Effector memory CD8-positive, alpha-beta T cell (primary cell): ENCODE data around the gene KRT35.
A peak's percentile ranks its signal among the peaks of the same experiment; 100 is the strongest.
"Not testable (repeated sequence)": the region's sequence is repeated elsewhere in the genome, so short reads cannot be mapped to it uniquely, and the experiment has no call there.

ENCODE experiments used
- ATAC-seq: fragments of 150-1000 bp; cut with Tn5 transposase; replicated peaks from 2 replicates; pipeline ENCODE4 v1.10.0; 2021; ENCODE audit warnings: mild to moderate bottlenecking, moderate library complexity
- DNase-seq, 3 experiments: peaks; one replicate each; pipeline ENCODE4 v3.0.0; 2021
- H3K27ac Mint-ChIP-seq, 2 donors: one replicate each; pipeline ENCODE4 v1.8.0; 2022; ENCODE audit warnings: mild to moderate bottlenecking in 2 of 2, mixed read lengths in 2 of 2, moderate library complexity in 2 of 2
- H3K27me3 Mint-ChIP-seq, 2 donors: one replicate each; pipeline ENCODE4 v1.8.0; 2022; ENCODE audit warnings: mixed read lengths in 2 of 2
- H3K36me3 Mint-ChIP-seq: one replicate; pipeline ENCODE4 v1.8.0; 2022; ENCODE audit warnings: mild to moderate bottlenecking, moderate library complexity, mixed read lengths; ENCODE audit not compliant: insufficient read depth
- H3K4me1 Mint-ChIP-seq, 2 donors: one replicate each; pipeline ENCODE4 v1.8.0; 2022; ENCODE audit warnings: low read depth in 2 of 2, mixed read lengths in 2 of 2
- H3K4me3 Mint-ChIP-seq, 2 donors: one replicate each; pipeline ENCODE4 v1.8.0; 2022; ENCODE audit warnings: mild to moderate bottlenecking in 2 of 2, mixed read lengths in 2 of 2, moderate library complexity in 2 of 2
- H3K9me3 Mint-ChIP-seq, 2 donors: one replicate each; pipeline ENCODE4 v1.8.0; 2022; ENCODE audit warnings: mixed read lengths in 2 of 2

The KRT35 gene

DNA sequence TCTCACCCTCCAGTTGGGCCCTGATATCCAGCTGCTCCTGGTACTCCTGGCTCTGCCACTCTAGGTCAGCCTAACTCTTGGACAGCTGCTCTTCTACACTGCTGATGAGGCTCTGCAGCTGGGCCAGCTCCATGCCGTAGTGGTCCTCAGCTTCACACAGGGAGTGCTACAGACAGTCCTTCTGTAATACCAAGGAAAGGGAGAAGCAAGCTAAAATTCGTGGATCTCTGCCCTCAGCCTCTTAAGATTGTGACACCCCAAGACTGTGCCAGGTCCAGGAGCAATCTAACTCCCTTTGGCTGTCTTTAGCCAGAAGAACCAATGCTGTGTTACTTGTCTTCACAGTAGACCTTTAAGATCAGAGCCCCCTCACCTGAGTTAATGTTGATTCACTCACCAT, 32.4 kb downstream of the KRT35 start:
- H3K4me3 Mint-ChIP-seq: no peak overlapping the region
- no peaks in the 10 kb centered on the region for H3K9me3 Mint-ChIP-seq
- H3K27ac Mint-ChIP-seq: no peak overlapping the region
- peaks cover 0 to 2% of the 10 kb centered on the region in 2 donors for H3K4me1 Mint-ChIP-seq
- H3K36me3 Mint-ChIP-seq: peaks cover 4% of the 10 kb centered on the region
- peaks cover 40 to 78% of the 10 kb centered on the region in 2 donors for H3K27me3 Mint-ChIP-seq
- no peak for DNase-seq
- ATAC-seq: no peak

DNA sequence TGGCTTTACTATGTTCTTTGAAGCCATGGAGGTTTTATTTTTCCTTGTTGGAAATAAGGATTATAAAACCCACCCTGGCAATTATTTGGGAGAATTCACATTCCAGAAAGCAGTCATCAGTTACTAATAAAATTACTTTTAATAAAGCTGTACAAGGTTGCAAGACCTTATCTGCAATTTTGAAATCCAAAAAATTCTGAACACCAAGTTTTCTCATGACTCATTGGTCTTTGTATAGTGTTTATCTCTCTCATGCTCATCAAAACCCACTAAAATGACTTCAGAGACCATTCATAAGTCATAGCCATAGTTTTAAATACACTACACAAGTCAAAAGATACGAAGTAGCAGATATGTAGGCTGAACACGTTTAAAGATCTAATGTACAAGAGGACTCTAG, 34.1 kb downstream of the KRT35 start:
- H3K4me1 Mint-ChIP-seq: peaks cover 0 to 2% of the 10 kb centered on the region in 2 donors
- ATAC-seq: no peak
- H3K27me3 Mint-ChIP-seq: peaks cover 54 to 85% of the 10 kb centered on the region in 2 donors
- H3K27ac Mint-ChIP-seq: no peak overlapping the region
- H3K36me3 Mint-ChIP-seq: peaks cover 4% of the 10 kb centered on the region
- no peak for DNase-seq
- no peaks in the 10 kb centered on the region for H3K9me3 Mint-ChIP-seq
- no peak overlapping the region for H3K4me3 Mint-ChIP-seq

DNA sequence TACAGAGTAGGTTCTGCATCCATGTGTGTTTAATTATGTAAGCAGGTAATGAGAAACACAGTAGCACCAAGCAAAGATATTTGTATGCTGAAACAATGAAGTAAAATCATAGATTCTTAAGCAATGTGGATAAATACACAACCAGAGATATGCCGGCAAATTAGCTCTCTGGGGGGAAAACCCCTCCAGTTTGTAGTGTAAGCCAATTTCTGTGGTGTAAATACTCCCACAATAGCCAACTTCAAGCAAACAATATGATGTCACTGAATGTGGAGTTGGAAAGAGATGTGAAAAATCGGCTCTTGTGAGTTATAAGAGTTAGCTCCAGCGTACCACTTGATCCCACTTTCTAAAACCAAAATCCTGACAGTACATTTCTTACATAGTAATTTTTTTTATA, 36.3 kb downstream of the KRT35 start:
- Mint-ChIP-seq H3K9me3 (no peaks in the 10 kb centered on the region), H3K36me3 (peaks cover 3% of the 10 kb centered on the region), H3K4me1 (peaks cover 0 to 2% of the 10 kb centered on the region in 2 donors), H3K4me3 (no peak overlapping the region), H3K27me3 (peaks cover 58 to 88% of the 10 kb centered on the region in 2 donors), H3K27ac (no peak overlapping the region)
- ATAC-seq: no peak
- no peak for DNase-seq

DNA sequence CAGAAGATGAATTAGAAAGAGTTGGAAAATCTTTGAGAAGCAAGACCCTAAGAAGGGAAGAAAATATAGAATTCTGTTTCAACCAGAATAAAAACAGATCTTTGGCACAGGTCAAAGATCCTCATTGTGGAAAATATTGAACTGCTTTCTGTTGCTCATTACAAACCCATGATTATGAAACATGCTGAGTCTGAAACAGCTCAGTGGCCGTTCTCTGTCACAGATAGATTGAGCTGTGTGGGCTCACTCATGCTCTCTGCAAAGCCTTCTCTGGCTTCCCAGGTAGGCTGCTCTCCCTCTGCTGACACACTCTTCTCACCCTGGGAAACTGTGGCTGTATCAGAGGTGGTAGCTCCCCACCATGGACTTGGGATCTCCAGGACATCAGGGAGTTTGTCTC, 36.8 kb downstream of the KRT35 start:
- H3K9me3 Mint-ChIP-seq: no peaks in the 10 kb centered on the region
- no peak overlapping the region for H3K4me3 Mint-ChIP-seq
- no peak overlapping the region for H3K27ac Mint-ChIP-seq
- H3K4me1 Mint-ChIP-seq: peaks cover 0 to 2% of the 10 kb centered on the region in 2 donors
- peaks cover 3% of the 10 kb centered on the region for H3K36me3 Mint-ChIP-seq
- ATAC-seq (no peak), DNase-seq (no peak)
- peaks cover 58 to 85% of the 10 kb centered on the region in 2 donors for H3K27me3 Mint-ChIP-seq

GRCh38 chr17:41442739-41443138, 38.2 kb downstream of the KRT35 start:
- H3K9me3 Mint-ChIP-seq: no peaks in the 10 kb centered on the region
- ATAC-seq (no peak), DNase-seq (no peak)
- no peak overlapping the region for H3K4me3 Mint-ChIP-seq
- H3K27ac Mint-ChIP-seq: no peak overlapping the region
- peaks cover 58 to 73% of the 10 kb centered on the region in 2 donors for H3K27me3 Mint-ChIP-seq
- H3K4me1 Mint-ChIP-seq: peaks cover 0 to 2% of the 10 kb centered on the region in 2 donors
- peaks cover 3% of the 10 kb centered on the region for H3K36me3 Mint-ChIP-seq

DNA sequence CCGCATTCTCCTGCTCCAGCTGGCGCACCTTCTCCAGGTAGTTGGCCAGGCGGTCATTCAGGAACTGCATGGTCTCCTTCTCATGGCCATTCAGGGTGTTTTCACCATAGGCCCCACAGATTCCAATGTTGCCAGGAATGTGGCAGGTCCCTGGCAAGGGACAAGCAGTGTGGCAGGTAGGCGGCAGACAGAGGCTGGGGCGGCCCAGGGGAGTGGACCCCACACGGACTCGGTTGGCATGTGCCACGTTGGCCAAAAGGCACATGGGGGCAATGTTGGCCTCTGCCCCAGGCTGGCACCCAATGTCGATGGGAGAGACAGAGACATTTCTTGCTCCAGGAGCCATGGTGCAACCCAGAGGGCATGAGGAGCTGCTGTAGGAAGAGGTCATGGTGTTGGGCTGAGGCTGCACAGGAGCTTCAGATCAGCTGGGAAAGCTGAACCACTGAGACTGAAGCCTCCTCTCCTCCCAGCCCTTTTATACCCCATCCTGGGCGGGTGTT, 40.4 kb downstream of the KRT35 start, which contains the start of gene KRT38:
Gene KRT38 (minus strand): TSS at position 453 of the 503 bp plus-strand sequence. CDS start 62 bp downstream, at position 391.
- H3K27ac Mint-ChIP-seq: no peak within 1 kb of the TSS
- H3K36me3 Mint-ChIP-seq: peaks cover 3% of the 10 kb centered on the region
- H3K27me3 Mint-ChIP-seq: peaks cover 53 to 75% of the 10 kb centered on the region in 2 donors
- DNase-seq: no peak
- H3K4me3 Mint-ChIP-seq: no peak within 1 kb of the TSS
- ATAC-seq: no peak
- H3K9me3 Mint-ChIP-seq: no peaks in the 10 kb centered on the region
- peaks cover 0 to 2% of the 10 kb centered on the region in 2 donors for H3K4me1 Mint-ChIP-seq

DNA sequence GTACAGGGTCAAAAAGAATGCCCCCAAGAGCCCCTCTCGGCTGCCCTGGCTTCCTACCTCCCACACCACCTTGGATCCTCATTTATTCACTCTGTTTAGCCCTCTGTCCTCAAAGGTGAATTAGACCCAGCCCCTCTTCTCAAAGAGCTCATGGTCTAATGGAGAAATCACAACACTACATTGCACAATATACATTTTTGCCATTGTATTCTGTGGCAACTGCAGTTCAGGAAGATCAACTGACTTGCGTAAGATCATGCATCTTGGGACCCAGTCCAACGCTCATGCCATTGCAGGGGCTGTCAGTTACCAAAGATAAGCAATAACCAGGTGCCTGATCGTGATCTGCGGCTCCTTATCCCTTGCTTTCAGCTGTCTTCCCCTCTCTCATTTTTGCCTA, 41.6 kb downstream of the KRT35 start:
- DNase-seq: no peak
- H3K9me3 Mint-ChIP-seq: no peaks in the 10 kb centered on the region
- no peak overlapping the region for H3K27ac Mint-ChIP-seq
- peaks cover 3% of the 10 kb centered on the region for H3K36me3 Mint-ChIP-seq
- peaks cover 53 to 64% of the 10 kb centered on the region in 2 donors for H3K27me3 Mint-ChIP-seq
- H3K4me1 Mint-ChIP-seq: no peaks in the 10 kb centered on the region
- H3K4me3 Mint-ChIP-seq: no peak overlapping the region
- ATAC-seq: no peak

DNA sequence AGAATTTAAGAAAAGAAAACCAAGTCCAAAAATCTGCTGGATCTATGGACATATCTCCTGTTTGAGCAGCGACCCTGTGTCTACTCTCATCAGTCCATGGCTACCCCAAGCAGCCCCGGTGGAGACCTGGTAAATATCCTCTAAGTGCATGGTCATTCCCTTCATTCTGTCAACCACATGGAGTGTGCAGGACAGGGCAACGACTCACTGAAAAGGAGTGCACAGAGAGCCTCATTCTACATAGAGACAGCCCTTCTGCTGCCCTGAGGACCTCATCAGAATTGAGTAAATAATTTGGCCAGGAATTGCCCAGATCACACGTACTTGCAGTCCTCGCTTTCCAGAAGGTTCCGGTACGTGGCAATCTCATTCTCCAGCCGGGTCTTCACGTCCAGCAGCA, 43.2 kb downstream of the KRT35 start:
- Mint-ChIP-seq H3K27me3 (peaks cover 40 to 48% of the 10 kb centered on the region in 2 donors), H3K4me3 (no peak overlapping the region), H3K36me3 (peaks cover 3% of the 10 kb centered on the region), H3K9me3 (no peaks in the 10 kb centered on the region), H3K27ac (no peak overlapping the region), H3K4me1 (peaks cover 0 to 2% of the 10 kb centered on the region in 2 donors)
- ATAC-seq: no peak
- DNase-seq: no peak

DNA sequence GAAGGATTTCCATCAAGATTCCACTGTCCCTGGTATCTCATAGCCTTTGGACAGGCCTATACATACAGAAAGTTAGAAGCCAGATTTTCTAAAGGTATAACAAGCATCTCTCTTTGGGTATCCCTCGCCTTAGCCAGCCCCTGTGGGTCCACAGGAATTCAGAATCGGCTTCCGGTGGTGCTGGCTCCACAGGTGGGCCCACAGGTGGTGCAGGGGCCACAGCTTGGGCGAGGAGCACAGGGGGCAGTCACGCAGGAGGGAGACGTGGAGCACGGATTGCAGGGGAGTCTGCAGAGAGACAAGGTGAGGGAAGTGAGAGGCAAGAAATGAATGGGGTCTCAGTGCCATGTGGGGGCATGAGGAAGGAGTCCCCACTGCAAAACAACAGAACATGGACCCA, 43.7 kb downstream of the KRT35 start:
- peaks cover 38 to 43% of the 10 kb centered on the region in 2 donors for H3K27me3 Mint-ChIP-seq
- H3K36me3 Mint-ChIP-seq: peaks cover 3% of the 10 kb centered on the region
- peaks cover 0 to 2% of the 10 kb centered on the region in 2 donors for H3K4me1 Mint-ChIP-seq
- DNase-seq (no peak), ATAC-seq (no peak)
- H3K4me3 Mint-ChIP-seq: no peak overlapping the region
- H3K27ac Mint-ChIP-seq: peak overlapping the region in 1 of 2 donors; percentile 24
- no peaks in the 10 kb centered on the region for H3K9me3 Mint-ChIP-seq

DNA sequence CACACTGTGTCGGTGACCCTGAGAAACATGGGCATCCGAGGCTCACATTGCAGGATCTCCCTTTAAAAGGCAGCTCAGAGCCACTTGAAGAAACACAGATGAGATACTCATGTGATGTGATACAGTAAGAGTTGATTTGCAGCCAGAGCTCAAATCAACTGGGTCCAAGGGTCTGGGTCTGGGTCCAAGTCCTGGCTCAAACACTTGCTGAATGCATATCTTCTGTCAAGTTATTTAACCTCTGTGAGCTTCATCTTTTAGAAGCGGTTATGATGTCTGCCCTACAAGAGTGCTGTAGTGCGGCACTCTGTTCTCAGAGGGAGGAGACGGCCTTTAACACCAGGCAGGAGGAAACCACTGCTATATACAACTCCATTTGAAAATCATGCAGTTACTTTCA, 46.5 kb downstream of the KRT35 start:
- Mint-ChIP-seq H3K27ac (no peak overlapping the region), H3K27me3 (peaks cover 27 to 32% of the 10 kb centered on the region in 2 donors), H3K4me3 (no peak overlapping the region), H3K36me3 (no peaks in the 10 kb centered on the region), H3K4me1 (peaks cover 0 to 2% of the 10 kb centered on the region in 2 donors), H3K9me3 (no peaks in the 10 kb centered on the region)
- ATAC-seq: no peak
- DNase-seq: no peak

- DNase-seq (no peak), ATAC-seq (no peak)
- Mint-ChIP-seq H3K4me3 (no peak overlapping the region), H3K9me3 (no peaks in the 10 kb centered on the region), H3K4me1 (peaks cover 0 to 2% of the 10 kb centered on the region in 2 donors), H3K27ac (no peak overlapping the region), H3K36me3 (no peaks in the 10 kb centered on the region), H3K27me3 (peaks cover 27 to 35% of the 10 kb centered on the region in 2 donors)
Measured at GRCh38 chr17:41434005-41434404, 46.9 kb downstream of the KRT35 start.

DNA sequence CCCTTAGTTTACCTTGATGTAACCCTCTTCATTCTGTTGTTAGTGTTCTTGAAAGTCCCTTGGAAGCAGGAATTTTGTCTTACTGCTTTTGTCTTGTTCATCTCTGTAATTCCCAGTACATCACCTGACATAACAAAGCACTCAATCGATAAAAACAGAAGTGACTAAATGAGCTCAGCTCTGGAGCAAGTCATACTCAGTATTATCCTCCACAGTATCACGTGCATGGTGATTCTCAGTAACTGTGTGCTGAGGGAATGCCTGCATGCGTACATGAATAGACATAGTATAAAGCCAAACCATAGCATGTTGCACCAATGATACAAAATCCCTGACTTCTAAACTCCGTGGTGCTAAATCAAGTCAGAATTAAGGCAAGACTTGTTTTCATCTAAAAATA, 47.4 kb downstream of the KRT35 start:
- Mint-ChIP-seq H3K4me1 (peaks cover 0 to 2% of the 10 kb centered on the region in 2 donors), H3K27me3 (peaks cover 31 to 40% of the 10 kb centered on the region in 2 donors), H3K9me3 (no peaks in the 10 kb centered on the region), H3K4me3 (no peak overlapping the region), H3K36me3 (no peaks in the 10 kb centered on the region), H3K27ac (no peak overlapping the region)
- ATAC-seq: no peak
- DNase-seq: no peak

- H3K4me3 Mint-ChIP-seq, H3K9me3 Mint-ChIP-seq, H3K27ac Mint-ChIP-seq, H3K4me1 Mint-ChIP-seq, DNase-seq, H3K36me3 Mint-ChIP-seq, ATAC-seq: not testable (repeated sequence)
- H3K27me3 Mint-ChIP-seq: peaks cover 28% of the 10 kb centered on the region in 2 donors
Measured at GRCh38 chr17:41430376-41430775, 50.6 kb downstream of the KRT35 start.

DNA sequence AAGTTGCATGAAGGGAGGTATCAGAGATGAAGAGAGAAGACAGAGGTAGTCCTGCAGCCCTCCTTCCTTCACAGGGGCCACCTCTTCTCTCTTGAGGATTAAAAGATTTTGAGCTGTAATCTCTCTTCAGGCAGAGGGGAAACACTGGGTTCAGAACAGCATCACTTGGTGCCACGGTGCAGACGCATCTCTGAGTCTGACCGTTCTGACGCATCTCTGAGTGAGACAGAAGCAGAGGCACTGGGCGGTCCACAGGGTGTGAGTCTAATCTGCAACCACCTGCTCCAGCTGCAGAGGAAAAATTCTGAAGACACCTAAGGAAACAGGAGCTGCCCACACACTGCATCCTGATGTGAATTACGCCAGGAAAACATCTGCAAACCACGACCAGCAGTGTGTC, 51.3 kb downstream of the KRT35 start:
- no peak overlapping the region for H3K27ac Mint-ChIP-seq
- ATAC-seq (no peak), DNase-seq (no peak)
- H3K9me3 Mint-ChIP-seq: no peaks in the 10 kb centered on the region
- H3K4me1 Mint-ChIP-seq: peaks cover 0 to 2% of the 10 kb centered on the region in 2 donors
- H3K27me3 Mint-ChIP-seq: peaks cover 27 to 32% of the 10 kb centered on the region in 2 donors
- no peak overlapping the region for H3K4me3 Mint-ChIP-seq
- H3K36me3 Mint-ChIP-seq: no peaks in the 10 kb centered on the region
